Adrenal gland (tissue), 12 donors: Measurements from ENCODE around the gene WNT5A. TPM values are rescaled to one million over a fixed set of nuclear protein-coding genes. Genes with fewer than 3 reads are reported as not detected.

ENCODE experiments used
- DNase-seq, 7 donors: peaks; one replicate each; pipeline ENCODE4 v3.0.0-alpha.2; 2019 to 2020
- H3K27ac ChIP-seq, 5 donors: fragments of 200-600 bp; sonication (generic) in 4 of 5; 1 replicate in 3 of 5; 2 replicates in 2 of 5; pipeline versions ENCODE4 v1.5.1 to v1.8.0; 2016 to 2020; ENCODE audit warnings: mild to moderate bottlenecking in 1 of 5
- H3K27me3 ChIP-seq: fragments of 200-600 bp; 2 replicates; pipeline ENCODE4 v1.8.0; 2021
- H3K36me3 ChIP-seq, 2 donors: fragments of 200-600 bp; replicated peaks in 1 of 2; 1 replicate in 1 of 2; 2 replicates in 1 of 2; pipeline versions ENCODE4 v1.5.1 to v1.8.0; 2018 to 2022
- H3K4me1 ChIP-seq, 2 donors: fragments of 200-600 bp; replicated peaks in 1 of 2; 1 replicate in 1 of 2; 2 replicates in 1 of 2; pipeline versions ENCODE4 v1.5.1 to v1.8.0; 2018 to 2021
- H3K4me3 ChIP-seq, 4 donors: fragments of 200-600 bp; sonication (generic) in 3 of 4; one replicate each; pipeline ENCODE4 v1.5.1; 2016 to 2018
- H3K9me3 ChIP-seq, 3 donors: fragments of 200-600 bp; sonication (generic) in 1 of 3; replicated peaks in 1 of 3; 1 replicate in 2 of 3; 2 replicates in 1 of 3; pipeline versions ENCODE4 v1.5.1 to v1.8.0; 2016 to 2021
- CTCF ChIP-seq, 6 experiments: fragments of 450-650 bp in 4 of 6; fragments of 200-600 bp in 2 of 6; sonication (generic) in 1 of 6; IDR thresholded peaks; 1 replicate in 5 of 6; 2 replicates in 1 of 6; pipeline versions ENCODE4 v1.5.1 to v1.8.0; 2016 to 2021; ENCODE audit warnings: antibody characterized with exemption in 6 of 6, mild to moderate bottlenecking in 2 of 6, moderate library complexity in 1 of 6
- POLR2A ChIP-seq, 2 donors: fragments of 450-650 bp; IDR thresholded peaks; one replicate each; pipeline ENCODE4 v1.6.1; 2017; ENCODE audit warnings: antibody characterized with exemption in 2 of 2, mild to moderate bottlenecking in 2 of 2, moderate library complexity in 1 of 2
- WGBS, 4 donors: extraction: QIAGEN DNeasy Blood & Tissue Kit in 2 of 4; methylation state at CpG; one replicate each; pipeline versions ENCODE4 v1.1.5 to v1.1.7; 2013 to 2017; 5-methylcytosine and 5-hydroxymethylcytosine counted together
- intact Hi-C, 2 donors: fragments of 100-400 bp; cut with DNase I; formaldehyde crosslinking; loops; one replicate each; pipeline versions ENCODE4 v1.14.1 to v1.15.0; 2022 to 2023
- polyA plus RNA-seq, 3 donors: library from polyadenylated mRNA; stranded (reverse); fragments of 200-250 nt in 2 of 3; fragments of 350-450 nt in 1 of 3; fragmentation: Illumina TruSeq in 1 of 3; extraction: RNeasy Lipid Tissue Mini Kit (QIAGEN cat#74804) in 1 of 3; gene quantifications; one replicate each; pipeline ENCODE4 v1.2.3, GENCODE V29; 2013 to 2014
- total RNA-seq, 9 donors: library from RNA; depleted of rRNA in 4 of 9; stranded (reverse); fragments of >200 nt in 4 of 9; fragments of 120-200 nt in 1 of 9; fragmentation: NEBNext Ultra II Directional in 1 of 9; extraction: Animal tissue kit (Norgen Biotek cat#: 25700) in 1 of 9; gene quantifications; one replicate each; pipeline versions ENCODE4 v1.1.0 to v1.2.4, GENCODE V29; 2013 to 2023
- donor health status: healthy with polysubstance abuse.
- donor health status: Bipolar disorder and iron deficiency.
- donor health status: DM: yes; HTN: yes; CAD: no.
- donor health status: DM: no; HTN: no; CAD: no.
- donor health status: DM: no; HTN: no; CAD: no.
- donor health status: DM: yes; HTN: yes; CAD: no.

The WNT5A gene
- total and polyA plus RNA-seq, 12 donors, result 0.54 to 16.2 (median 2.9) TPM

GRCh38 chr3:55488398-55489055 lies 1.4 kb upstream of the WNT5A start:
- intact Hi-C loops, result loop anchor here (5.0 kb wide), 2 partner anchors 554 to 764 kb away; no protein-coding TSS in a partner anchor
- H3K9me3 ChIP-seq, result no peaks in the 10 kb centered on the region
- no peaks in the 10 kb centered on the region for H3K36me3 ChIP-seq
- H3K27me3 ChIP-seq, result peaks cover 51% of the 10 kb centered on the region
- H3K27ac ChIP-seq, result no peak overlapping the region
- DNase-seq, result peak; percentile 60 to 66 (median 63)
- 2 to 3% (median 2%) methylated on average over 11 to 30 of the region's 30 CpGs for WGBS, 4 donors
- H3K4me1 ChIP-seq, result peaks cover 0 to 31% of the 10 kb centered on the region in 2 donors
- H3K4me3 ChIP-seq, result peak overlapping the region in 2 of 4 donors; percentile 33 to 84
- TF ChIP-seq CTCF (IDR thresholded peaks at IDR 0.05), result no peak
- no peak for TF ChIP-seq POLR2A (IDR thresholded peaks at IDR 0.05)

- H3K27me3 ChIP-seq, result peaks cover 51% of the 10 kb centered on the region
- no peak for DNase-seq
- WGBS, 4 donors, result 0 to 1% (median 0%) methylated on average over 14 to 71 of the region's 71 CpGs
Observed at GRCh38 chr3:55487381-55488241, 505 bp upstream of the WNT5A start.

GRCh38 chr3:55486101-55486856 lies 827 bp downstream of the WNT5A start:
- WGBS, 4 donors, result 10 to 18% (median 14%) methylated on average over 29 to 49 of the region's 49 CpGs
- no peaks in the 10 kb centered on the region for H3K36me3 ChIP-seq
- H3K4me1 ChIP-seq, result peaks cover 0 to 32% of the 10 kb centered on the region in 2 donors
- H3K27me3 ChIP-seq, result peaks cover 63% of the 10 kb centered on the region
- no peak for TF ChIP-seq CTCF (IDR thresholded peaks at IDR 0.05)
- TF ChIP-seq POLR2A (IDR thresholded peaks at IDR 0.05), result no peak
- peak in 4 of 7 donors; percentile 33 to 56 (median 46) for DNase-seq
- no peaks in the 10 kb centered on the region for H3K9me3 ChIP-seq
- peak overlapping the region in 3 of 4 donors; percentile 33 to 84 (median 33) for H3K4me3 ChIP-seq
- intact Hi-C loops, result loop anchor here (5.0 kb wide), 2 partner anchors 556 to 766 kb away; no protein-coding TSS in a partner anchor
- H3K27ac ChIP-seq, result peak overlapping the region in 2 of 5 donors; percentile 8 to 59

More at GRCh38 chr3:55487381-55488241, 505 bp upstream of the WNT5A start:
- Histone ChIP-seq H3K36me3 (no peaks in the 10 kb centered on the region), H3K4me3 (peak overlapping the region in 2 of 4 donors; percentile 33 to 84), H3K9me3 (no peaks in the 10 kb centered on the region), H3K27ac (peak overlapping the region in 1 of 5 donors; percentile 57), H3K4me1 (peaks cover 0 to 31% of the 10 kb centered on the region in 2 donors)
- intact Hi-C loops, result loop anchor here (5.0 kb wide), 2 partner anchors 555 to 765 kb away; no protein-coding TSS in a partner anchor
- TF ChIP-seq POLR2A (IDR thresholded peaks at IDR 0.05) (no peak), CTCF (IDR thresholded peaks at IDR 0.05) (no peak)
